ENCODE results near the gene RTN4.

DNA sequence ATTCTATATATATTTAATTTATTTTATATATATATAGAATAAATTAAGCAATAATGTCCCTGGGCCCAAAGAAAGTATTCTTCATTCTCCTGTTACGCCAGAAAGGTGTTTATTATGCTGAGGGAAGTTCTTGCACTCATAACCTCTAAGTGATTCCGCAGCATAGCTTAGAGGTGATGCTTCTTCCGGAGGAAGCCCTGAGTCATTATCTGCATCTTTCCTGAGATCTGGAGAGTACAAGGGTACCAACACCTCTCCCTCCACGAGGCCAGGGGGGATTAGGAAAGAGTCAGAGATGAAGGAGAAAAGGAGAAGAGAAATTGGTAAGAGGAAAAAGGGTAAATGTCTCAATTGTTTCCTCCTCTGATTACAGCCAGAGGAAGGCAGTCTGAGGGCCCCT, 43.1 kb upstream of the RTN4 start:
- TF ChIP-seq CTCF (IDR thresholded peaks at IDR 0.05) (no peak), POLR2A (IDR thresholded peaks at IDR 0.05) (no peak)

All from uterus (tissue), 2 donors.